Measurements from ENCODE around the gene NPC1L1.
"Not testable (repeated sequence)": the region's sequence is repeated elsewhere in the genome, so short reads cannot be mapped to it uniquely, and the experiment has no call there.

NPC1L1 gene

DNA sequence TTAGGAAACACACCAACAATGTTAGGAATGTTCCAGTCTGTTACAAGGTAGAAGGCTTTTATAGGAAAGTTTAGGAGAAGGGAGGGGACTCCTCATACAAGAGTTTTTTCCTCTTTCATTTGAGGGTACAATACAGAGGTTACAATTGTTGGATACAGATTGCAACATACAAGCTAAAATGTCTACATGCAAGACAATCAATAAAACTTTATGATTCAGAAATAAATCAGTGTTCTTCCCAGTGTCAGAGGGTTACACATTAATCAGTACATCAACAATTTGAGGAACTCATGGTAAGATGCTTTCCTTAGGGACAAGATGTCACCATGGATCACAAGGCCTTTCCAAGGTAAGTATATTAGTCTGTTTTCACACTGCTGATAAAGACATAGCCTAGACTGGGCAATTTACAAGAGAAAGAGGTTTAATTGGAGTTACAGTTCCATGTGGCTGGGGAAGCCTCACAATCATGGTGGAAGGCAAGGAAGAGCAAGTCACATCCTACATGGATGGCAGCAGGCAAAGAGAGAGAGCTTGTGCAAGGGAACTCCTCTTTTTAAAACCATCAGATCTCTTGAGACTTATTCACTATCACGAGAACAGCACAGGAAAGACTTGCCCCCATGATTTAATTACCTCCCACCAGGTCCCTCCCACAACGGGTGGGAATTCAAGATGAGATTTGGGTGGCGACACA, 34.4 kb downstream of the NPC1L1 start:
- not testable (repeated sequence) for DNase-seq

GRCh38 chr7:44505595-44505994, 35.5 kb downstream of the NPC1L1 start:
- peak in 1 of 5 experiments; percentile 51 for DNase-seq

- DNase-seq = no peak
These were observed 42.7 kb downstream of the NPC1L1 start for GRCh38 chr7:44498230-44498954.

DNA sequence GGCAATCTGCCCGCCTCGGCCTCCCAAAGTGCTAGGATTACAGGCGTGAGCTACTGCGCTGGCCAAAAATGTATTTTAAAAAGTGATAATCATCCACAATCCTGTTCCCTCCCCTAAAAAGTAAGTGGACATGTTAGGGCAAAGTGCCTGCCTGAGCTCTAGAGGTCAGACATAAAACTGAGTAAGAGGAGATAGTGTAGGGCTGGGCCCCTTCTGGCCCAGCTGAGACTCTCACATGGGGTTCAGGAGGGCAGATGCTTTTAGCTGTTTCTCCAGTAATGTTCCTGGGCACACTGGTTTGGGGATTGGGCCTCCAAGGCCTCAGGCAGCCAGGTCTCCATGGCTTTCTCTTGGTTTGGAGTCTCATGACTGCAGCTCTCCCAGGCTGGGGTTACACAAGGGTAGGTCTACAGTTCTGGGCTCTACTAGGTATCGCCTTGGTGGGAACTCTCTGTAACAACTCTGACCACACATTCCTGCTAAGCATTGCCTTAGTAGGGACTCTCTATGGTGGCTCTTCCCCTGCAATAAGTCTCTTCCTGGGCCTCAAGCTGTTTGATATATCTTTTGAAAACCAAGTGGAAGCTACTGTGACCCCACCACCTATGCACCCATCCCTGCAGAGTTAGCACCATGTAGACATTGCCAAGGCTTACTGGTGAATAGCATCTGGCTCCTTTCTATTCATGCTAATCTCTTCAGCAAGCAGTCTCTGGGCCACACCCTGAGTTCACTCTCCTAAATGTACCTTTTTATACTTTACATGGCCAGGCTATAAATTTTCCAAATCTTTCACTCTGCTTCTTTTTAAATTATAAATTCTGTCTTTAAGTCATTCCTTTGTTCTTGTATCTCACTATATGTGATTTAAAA, 43.7 kb downstream of the NPC1L1 start:
- DNase-seq = no peak

- DNase-seq = no peak
These were observed 44.7 kb downstream of the NPC1L1 start for GRCh38 chr7:44496385-44496784.

DNA sequence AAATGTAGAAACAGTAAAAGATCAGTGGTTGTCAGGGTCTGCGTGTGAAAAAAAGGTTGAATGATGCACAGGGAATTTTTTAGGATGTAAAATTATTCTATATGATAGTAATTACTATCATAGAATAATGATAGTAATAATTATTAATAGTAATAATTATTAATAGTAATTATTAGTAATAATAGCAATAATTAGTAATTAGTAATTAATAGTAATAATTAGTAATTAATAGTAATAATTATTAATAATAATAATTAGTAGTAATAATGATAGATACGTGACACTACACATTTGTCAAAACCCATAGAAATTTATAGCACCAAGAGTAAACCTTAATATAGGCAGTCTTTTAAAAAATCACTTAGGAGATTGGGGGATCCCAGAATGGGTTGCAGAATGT, 46.2 kb downstream of the NPC1L1 start:
- DNase-seq = no peak

- DNase-seq = no peak
These were observed 49.9 kb downstream of the NPC1L1 start for GRCh38 chr7:44491229-44491628.

DNA sequence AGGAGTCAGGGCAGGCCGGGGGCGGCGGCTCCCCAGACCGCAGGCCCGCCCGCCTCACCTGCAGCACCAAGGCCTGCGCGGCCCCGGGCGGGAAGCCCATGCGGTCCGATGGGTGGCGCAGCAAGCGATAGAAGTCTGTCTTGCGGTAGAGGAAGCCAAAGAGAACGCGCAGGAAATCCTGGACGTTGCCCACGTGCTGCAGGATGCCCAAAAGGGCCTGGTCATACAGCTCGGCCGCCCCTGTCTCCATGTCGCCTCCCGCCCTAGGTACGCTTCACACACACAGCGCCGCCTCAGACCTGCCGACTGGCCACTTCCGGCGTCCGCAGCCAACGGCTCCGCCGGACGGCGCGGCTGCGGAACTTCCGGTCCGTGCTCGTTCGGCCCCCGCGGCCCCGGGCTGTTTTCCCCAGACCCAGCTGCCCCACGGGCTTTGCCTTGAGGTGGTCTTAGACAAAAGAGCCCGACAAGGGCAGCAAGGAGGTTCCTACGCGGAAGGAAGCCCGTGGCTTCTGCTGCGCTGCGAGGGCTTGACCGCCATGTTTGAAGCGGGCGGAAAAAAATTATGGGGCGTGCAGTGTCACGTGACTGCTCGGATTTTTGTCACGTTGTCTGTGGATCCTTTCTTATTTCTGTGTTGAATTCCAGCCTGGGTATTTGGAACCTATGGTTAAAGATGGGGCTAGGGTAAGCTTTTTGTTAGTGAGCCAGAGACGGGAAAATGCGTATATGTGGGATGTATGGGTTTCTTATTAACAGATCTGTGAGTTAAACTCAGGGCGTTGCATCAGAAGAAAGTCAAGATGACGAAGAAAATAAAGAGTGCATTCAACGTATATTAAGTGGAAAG, 50.6 kb downstream of the NPC1L1 start, which contains the start of gene NUDCD3:
Gene NUDCD3 (minus strand): TSS at position 308 of the 850 bp plus-strand sequence. CDS start 58 bp downstream, at position 250.
- peak; percentile 43 to 90 (median 74) for DNase-seq

GRCh38 chr7:44489955-44490350, 51.2 kb downstream of the NPC1L1 start:
- peak in 3 of 5 experiments; percentile 6 to 70 (median 19) for DNase-seq

- DNase-seq = no peak
These were observed 52.2 kb downstream of the NPC1L1 start for GRCh38 chr7:44488955-44489354.

DNA sequence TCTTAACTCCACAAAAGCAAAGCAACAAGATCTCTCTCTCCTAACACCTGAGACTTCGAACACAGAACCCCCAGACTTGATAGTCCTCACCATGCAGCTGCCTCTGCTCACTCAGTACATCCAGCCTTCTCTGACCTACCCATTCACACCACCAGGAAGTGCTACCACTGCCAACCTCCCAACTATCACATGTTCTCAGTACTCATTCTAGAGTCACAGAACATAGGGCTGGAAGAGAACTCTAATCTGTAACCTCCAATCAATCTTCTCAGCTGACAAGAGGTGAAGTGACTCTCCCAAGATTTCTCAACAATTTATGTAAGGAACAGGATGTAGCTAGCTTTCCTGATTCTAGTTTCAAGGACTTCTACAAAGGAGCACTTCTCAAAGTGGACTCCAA, 54.4 kb downstream of the NPC1L1 start:
- peak in 1 of 5 experiments; percentile 27 for DNase-seq

GRCh38 chr7:44486001-44486400, 55.1 kb downstream of the NPC1L1 start:
- no peak for DNase-seq

DNA sequence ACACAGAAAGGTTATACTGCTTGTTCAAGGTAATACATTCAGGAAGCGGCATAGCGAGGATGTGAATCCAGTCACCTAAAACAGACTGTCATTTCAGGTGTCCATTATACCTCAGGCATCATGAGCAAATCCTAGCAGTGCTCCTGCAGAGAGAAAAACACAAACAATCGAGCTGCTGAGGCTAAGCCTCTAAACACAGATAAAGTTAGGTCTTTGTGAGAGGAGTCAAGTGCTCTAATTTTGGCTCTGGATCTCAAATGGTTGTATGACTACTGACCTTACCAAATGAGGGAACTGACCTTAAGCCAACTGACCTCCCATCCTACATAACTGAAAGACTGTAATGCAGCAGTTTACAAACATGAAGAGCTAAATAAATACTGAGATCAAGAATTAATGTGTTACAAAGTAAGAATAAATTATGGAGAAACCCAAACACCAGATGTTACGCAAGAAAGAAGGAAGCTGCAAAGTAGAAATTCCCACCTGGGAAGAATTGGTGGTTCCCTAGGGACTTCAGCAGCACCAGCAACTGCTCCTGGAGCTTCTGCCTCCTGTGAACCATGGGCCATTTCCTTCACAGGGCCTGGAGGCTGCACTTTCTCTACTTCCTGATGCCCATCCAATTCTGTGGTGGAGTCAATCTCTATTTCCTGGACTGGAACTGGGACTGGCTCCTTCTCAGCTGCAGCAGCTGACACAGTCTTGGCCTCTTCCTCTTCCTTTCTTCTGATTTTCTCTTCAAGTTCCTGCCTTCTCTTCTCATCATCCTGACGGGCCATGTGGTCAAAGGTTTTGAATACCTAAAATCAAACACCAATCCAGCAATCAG, 56.4 kb downstream of the NPC1L1 start:
- DNase-seq = no peak

DNA sequence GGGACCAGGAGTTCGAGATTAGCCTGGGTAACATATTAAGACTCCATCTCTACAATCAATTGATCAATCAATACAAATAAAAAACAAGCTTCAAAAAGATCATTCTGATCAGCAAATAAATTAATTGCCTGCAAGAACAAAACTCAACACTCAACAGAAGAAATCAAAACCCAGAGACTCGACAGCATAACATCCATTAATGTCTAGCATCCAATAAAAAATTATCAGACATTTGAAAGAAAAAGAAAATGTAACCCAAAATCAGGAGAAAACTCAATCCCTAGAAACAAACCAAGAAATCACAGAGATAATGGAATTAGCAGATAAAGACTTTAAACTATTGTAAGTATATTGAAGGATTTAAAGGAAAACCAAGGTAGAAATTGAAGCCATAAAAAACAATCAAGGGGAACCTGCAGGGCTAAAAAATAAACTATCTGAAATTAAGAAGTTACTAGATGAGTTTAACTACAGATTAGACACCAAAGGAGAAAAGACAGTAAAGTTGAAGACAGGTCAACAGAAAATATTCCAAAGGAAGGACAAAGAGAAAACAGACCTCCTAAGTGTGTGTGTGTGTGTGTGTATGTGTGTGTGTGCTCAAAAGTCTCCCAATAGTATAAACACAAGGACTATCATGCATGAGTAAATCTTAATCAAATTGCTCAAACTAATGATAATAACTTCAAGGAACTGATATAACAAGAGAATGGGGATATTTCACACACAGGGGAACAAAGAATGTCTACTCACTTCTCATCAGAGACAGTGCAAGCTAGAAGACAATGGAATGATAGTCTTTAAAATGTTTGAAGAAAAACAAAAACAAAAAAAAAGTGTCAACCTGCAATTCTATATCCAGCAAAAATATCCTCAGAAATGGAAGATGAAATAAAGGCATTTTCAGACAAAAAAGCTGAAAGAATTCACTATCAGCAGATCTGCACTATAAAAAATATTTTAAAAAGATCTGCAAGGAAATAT, 58.3 kb downstream of the NPC1L1 start:
- no peak for DNase-seq

DNA sequence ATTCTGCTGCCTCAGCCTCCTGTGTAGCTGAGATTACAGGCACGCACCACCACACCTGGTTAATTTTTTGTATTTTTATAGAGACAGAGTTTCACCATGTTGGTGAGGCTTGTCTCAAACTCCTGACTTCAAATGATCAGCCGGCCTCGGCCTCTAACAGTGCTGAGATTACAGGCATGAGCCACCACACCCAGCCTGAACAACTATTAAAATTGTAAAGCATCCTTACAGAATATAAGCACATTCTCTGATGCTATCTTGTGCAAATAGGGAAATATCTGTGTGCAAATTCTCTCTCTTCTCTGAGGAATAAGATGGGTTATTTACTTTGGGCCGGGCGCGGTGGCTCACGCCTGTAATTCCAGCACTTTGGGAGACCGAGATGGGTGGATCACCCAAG, 63.2 kb downstream of the NPC1L1 start:
- DNase-seq = no peak

DNA sequence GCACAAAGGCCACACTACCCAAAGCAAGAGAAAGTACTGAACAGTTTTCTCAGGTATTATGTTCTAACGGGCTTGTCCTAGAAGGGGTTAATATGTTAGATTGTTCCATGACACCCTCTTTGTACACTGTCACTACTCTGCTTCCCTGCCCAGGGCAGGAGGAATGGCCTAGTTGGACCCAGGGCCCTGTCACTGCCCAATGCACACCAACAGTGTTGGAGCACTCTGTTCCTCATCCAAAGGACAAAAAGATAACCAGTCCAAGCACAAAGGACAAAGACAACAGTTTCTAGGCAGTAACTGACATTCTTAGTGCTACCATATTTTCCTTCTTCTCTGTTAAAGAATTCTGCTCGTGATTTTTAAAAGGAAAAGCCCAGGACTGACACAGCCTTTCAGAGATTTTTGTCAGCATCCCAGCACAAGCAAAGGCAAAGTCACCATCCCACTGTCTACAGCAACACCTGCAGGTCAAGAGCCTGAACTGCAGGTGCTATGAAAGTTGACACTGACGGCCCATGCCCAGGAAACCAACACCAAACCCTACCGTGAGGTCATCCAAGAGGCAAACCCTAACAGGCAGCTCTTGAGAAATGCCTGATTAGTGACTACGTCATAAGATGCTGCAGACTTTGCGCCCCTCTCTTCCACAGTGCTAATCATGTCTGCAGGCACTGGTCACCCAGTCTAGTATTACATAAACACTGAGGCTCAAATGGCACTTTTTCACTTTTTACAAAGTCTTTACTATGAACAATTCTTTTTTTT, 63.9 kb downstream of the NPC1L1 start:
- peak; percentile 11 to 73 (median 44) for DNase-seq

DNA sequence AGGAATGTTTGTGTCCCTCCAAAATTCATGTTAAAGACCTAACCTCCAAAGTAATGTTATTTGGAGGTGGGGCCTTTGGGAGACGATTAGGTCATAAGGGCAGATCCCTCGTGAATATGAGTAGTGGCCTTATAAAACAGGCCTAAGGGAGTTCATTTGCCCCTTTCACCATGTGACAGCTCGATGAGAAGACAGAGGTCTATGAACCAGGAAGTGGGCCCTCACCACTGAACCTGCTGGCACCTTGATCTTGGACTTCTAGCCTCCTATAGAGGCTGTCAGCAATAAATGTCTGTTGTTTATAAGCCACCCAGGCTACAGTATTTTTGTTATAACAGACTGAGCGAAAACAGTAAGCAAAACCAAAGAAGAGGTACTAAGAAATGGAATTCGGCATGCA, 64.8 kb downstream of the NPC1L1 start:
- no peak for DNase-seq

DNA sequence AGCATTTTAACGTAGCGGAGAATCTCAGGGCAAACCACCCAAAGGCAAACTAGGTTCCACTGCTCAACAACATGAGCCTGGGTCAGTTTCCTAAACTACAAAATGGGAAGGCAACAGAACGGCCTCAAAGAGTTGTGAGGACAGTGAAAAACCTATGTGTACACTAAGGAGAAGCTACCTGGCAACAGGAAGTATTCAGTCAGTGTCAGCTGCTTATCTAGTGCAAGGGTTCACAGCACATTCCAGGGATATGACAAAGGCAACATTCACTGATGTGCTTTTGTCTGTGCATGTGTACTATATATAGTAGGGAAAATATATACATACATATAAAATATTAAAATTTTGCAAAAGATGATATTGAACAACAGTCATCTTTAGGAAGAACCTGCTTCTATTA, 67.8 kb downstream of the NPC1L1 start:
- no peak for DNase-seq

DNA sequence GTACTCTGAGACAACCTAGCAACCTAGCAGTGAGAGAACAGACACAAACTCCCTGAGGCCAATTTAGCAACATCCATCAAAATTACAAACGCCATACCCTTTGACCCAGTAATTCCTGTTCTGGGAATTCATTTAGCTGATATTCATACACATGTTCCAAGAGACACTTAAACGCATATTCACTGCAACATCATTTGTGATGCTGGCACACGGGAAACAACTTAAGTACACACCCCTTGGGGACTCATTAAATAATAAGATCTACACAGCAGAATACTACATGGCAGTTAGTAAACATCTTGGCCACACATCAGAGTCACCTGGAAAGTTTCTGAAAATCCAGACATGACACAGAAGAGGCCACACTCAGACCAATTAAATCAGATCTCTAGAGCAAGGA, 68.3 kb downstream of the NPC1L1 start:
- DNase-seq = no peak

Measured in T-helper 2 cell (primary cell).